ENCODE results near the gene LARGE2.

GRCh38 chr11:45935349-45936064 is 13.1 kb downstream of the LARGE2 start:
- TF ChIP-seq, protein P1, sequence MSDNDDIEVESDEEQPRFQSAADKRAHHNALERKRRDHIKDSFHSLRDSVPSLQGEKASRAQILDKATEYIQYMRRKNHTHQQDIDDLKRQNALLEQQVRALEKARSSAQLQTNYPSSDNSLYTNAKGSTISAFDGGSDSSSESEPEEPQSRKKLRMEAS (CRISPR knock-in tag; IDR thresholded peaks at IDR 0.05), result no peak
- TF ChIP-seq, protein P2, sequence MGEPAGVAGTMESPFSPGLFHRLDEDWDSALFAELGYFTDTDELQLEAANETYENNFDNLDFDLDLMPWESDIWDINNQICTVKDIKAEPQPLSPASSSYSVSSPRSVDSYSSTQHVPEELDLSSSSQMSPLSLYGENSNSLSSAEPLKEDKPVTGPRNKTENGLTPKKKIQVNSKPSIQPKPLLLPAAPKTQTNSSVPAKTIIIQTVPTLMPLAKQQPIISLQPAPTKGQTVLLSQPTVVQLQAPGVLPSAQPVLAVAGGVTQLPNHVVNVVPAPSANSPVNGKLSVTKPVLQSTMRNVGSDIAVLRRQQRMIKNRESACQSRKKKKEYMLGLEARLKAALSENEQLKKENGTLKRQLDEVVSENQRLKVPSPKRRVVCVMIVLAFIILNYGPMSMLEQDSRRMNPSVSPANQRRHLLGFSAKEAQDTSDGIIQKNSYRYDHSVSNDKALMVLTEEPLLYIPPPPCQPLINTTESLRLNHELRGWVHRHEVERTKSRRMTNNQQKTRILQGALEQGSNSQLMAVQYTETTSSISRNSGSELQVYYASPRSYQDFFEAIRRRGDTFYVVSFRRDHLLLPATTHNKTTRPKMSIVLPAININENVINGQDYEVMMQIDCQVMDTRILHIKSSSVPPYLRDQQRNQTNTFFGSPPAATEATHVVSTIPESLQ (CRISPR knock-in tag; IDR thresholded peaks at IDR 0.05), result no peak
- TF ChIP-seq CTCF (IDR thresholded peaks at IDR 0.05) (no peak), ZNF281 (CRISPR knock-in tag; IDR thresholded peaks at IDR 0.05) (no peak), JUN (CRISPR knock-in tag; IDR thresholded peaks at IDR 0.05) (no peak), ELF4 (CRISPR knock-in tag; IDR thresholded peaks at IDR 0.05; ENCODE audit: low read depth) (no peak)

All from WTC11 (cell line).